ENCODE data around the gene EXOC6B.

The EXOC6B gene

DNA sequence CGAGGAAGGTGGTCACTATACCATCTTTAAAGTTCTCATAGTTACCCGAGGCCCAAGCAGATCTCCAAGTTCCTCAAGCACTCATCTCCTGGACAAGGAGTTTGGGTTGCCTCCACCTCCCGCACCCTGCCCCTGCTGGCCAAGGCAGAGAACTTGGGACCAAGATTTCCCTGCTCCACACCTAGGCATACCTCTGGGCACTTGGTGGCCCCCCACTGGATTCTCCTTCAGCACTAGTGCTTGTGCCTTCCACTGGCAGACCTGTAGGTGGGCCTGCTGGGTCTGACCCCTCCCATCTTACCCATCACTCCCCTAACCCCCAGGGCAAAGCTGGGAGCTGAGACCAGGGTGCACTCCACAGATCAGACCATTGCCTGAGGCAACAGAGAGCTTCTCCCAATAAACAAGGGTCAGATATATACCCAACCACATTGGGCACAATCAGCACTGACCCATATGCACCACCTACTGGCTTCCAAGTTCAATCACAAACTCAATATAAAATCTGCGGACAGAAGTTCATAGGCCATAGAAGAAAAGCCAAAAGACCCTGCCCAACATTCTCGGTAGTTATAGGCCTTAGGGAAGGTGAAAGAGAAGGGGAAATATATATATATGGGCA, 244.2 kb downstream of the EXOC6B start (continued):
- TF ChIP-seq CREB5 (CRISPR knock-in tag; IDR thresholded peaks at IDR 0.05; ENCODE audit: low read depth), result no peak

- 0 out of 2 replicates have a peak, but pooled peaks have one; percentile 12 for TF ChIP-seq ISL1 (CRISPR knock-in tag; IDR thresholded peaks at IDR 0.05)
- TF ChIP-seq GLIS3 (CRISPR knock-in tag; IDR thresholded peaks at IDR 0.05), result no peak
- no peak for TF ChIP-seq ZNF8 (CRISPR knock-in tag; IDR thresholded peaks at IDR 0.05)
- peak; percentile 79 for ATAC-seq
These were observed 246.1 kb downstream of the EXOC6B start for GRCh38 chr2:72579591-72580180.

DNA sequence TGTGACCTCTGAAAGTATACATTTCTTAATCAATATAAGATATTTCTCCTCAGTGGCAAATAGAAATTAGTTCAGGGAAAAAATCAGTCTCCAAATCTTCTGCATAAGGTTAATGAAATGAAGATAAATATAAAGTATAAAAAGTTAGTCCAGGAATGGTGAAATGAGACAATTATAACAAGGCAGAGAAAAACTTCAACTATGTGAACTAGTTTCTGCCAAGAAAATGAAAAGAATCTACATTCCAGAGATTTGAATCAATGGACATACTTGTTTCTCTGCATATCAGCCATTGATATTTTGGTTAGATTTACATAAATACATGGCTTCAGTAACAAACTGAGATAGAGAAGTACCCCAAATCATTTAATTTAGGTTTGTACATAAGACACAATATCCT, 249.0 kb downstream of the EXOC6B start:
- ATAC-seq, result peak; percentile 76
- peak; percentile 64 for TF ChIP-seq ISL1 (CRISPR knock-in tag; IDR thresholded peaks at IDR 0.05)
- TF ChIP-seq ZNF565 (CRISPR knock-in tag; conservative IDR thresholded peaks at IDR 0.05; ENCODE audit: low read depth), result no peak

DNA sequence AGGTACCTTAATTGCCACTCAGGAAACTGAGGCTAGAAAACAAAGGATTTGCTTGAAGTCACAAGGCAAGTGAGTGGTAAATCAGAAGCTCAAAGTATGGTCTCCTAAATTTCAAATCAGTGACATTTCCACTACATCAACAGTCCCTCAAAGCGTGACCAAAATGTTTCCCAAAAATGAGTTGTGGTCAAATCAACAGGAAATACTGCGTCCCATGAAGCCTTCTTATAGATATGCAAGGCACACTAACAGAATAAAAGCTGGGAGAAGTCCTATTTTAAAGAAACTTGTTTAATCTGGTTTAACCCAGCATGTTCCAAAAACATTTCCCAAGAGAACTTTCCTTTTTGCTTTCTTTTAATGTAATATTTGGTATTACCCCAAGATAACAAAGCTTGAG, 249.4 kb downstream of the EXOC6B start:
- no peak for ATAC-seq
- TF ChIP-seq, protein P1, sequence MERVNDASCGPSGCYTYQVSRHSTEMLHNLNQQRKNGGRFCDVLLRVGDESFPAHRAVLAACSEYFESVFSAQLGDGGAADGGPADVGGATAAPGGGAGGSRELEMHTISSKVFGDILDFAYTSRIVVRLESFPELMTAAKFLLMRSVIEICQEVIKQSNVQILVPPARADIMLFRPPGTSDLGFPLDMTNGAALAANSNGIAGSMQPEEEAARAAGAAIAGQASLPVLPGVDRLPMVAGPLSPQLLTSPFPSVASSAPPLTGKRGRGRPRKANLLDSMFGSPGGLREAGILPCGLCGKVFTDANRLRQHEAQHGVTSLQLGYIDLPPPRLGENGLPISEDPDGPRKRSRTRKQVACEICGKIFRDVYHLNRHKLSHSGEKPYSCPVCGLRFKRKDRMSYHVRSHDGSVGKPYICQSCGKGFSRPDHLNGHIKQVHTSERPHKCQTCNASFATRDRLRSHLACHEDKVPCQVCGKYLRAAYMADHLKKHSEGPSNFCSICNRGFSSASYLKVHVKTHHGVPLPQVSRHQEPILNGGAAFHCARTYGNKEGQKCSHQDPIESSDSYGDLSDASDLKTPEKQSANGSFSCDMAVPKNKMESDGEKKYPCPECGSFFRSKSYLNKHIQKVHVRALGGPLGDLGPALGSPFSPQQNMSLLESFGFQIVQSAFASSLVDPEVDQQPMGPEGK (CRISPR knock-in tag; IDR thresholded peaks at IDR 0.05; ENCODE audit: borderline replicate concordance), result no peak
- peak; percentile 57; the same call in 1 of the 2 replicates for TF ChIP-seq CSDC2 (CRISPR knock-in tag; IDR thresholded peaks at IDR 0.05)
- 0 out of 2 replicates have a peak, but pooled peaks have one; percentile 9 for TF ChIP-seq SNAI2 (CRISPR knock-in tag; IDR thresholded peaks at IDR 0.05)

DNA sequence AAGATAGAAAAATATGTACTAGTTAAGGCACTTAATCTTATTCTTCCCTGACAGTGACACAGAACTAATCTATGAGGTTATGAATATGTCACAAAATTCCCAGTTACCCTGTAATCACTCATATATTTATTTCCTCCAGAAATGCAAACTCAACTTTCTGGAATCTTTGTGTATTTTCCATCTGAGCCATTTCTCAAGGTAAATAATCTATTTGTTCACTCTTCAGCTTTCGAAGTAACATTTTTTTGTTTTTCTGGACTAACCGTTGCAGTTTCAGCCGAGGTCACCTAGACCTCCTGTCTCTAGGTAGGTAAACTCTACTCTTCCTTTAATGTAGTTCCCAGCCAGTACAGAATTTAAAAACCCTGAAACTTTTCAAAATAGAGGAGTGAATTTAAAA, 250.9 kb downstream of the EXOC6B start:
- TF ChIP-seq SNAI2 (CRISPR knock-in tag; IDR thresholded peaks at IDR 0.05) (no peak), OSR1 (CRISPR knock-in tag; IDR thresholded peaks at IDR 0.05) (no peak), CREB5 (CRISPR knock-in tag; IDR thresholded peaks at IDR 0.05; ENCODE audit: low read depth) (no peak), TOX (CRISPR knock-in tag; IDR thresholded peaks at IDR 0.05; ENCODE audit: borderline replicate concordance) (no peak), CSRNP3 (CRISPR knock-in tag; IDR thresholded peaks at IDR 0.05) (no peak), BACH2 (CRISPR knock-in tag; IDR thresholded peaks at IDR 0.05; ENCODE audit: borderline replicate concordance) (no peak), RARB (CRISPR knock-in tag; IDR thresholded peaks at IDR 0.05) (no peak), CSDC2 (CRISPR knock-in tag; IDR thresholded peaks at IDR 0.05) (no peak), ZNF70 (CRISPR knock-in tag; IDR thresholded peaks at IDR 0.05) (no peak), ZC3H10 (CRISPR knock-in tag; IDR thresholded peaks at IDR 0.05) (no peak), POU6F1 (CRISPR knock-in tag; IDR thresholded peaks at IDR 0.05; ENCODE audit: borderline replicate concordance, low read depth) (no peak), PPARA (CRISPR knock-in tag; IDR thresholded peaks at IDR 0.05; ENCODE audit: borderline replicate concordance) (no peak)
- ATAC-seq, result no peak

All from SK-N-SH treated with all-trans-retinoic acid at 6 μM for 48 hours (cell line).